ENCODE measurements around the gene HEATR5A.
"Not testable (repeated sequence)": the region's sequence is repeated elsewhere in the genome, so short reads cannot be mapped to it uniquely, and the experiment has no call there.

HEATR5A gene

GRCh38 chr14:31256534-31257243, 163.7 kb downstream of the HEATR5A start:
- no peak overlapping the region for H3K4me3 ChIP-seq (ENCODE audit: low read depth, low read length)
- TF ChIP-seq, protein P1, sequence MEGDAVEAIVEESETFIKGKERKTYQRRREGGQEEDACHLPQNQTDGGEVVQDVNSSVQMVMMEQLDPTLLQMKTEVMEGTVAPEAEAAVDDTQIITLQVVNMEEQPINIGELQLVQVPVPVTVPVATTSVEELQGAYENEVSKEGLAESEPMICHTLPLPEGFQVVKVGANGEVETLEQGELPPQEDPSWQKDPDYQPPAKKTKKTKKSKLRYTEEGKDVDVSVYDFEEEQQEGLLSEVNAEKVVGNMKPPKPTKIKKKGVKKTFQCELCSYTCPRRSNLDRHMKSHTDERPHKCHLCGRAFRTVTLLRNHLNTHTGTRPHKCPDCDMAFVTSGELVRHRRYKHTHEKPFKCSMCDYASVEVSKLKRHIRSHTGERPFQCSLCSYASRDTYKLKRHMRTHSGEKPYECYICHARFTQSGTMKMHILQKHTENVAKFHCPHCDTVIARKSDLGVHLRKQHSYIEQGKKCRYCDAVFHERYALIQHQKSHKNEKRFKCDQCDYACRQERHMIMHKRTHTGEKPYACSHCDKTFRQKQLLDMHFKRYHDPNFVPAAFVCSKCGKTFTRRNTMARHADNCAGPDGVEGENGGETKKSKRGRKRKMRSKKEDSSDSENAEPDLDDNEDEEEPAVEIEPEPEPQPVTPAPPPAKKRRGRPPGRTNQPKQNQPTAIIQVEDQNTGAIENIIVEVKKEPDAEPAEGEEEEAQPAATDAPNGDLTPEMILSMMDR (IDR thresholded peaks at IDR 0.05; ENCODE audit: borderline replicate concordance, insufficient read depth, low read depth, low read length): no peak

DNA sequence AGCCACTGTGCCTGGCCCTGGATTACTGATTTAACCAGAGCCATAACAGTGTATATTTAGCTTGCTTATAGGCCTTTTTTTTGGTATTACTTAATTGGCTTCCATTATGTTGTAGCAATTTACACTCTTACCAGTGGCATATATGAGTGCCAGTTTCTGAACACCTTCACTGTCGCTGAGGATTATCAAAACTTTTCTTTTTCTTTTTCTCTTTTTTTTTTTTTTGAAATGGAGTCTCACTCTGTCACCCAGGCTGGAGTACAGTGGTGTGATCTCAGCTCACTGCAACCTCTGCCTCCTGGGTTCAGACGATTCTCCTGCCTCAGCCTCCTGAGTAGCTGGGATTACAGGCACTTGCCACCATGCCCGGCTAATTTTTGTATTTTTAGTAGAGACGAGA, 164.4 kb downstream of the HEATR5A start:
- not testable (repeated sequence) for H3K4me3 ChIP-seq (ENCODE audit: low read depth, low read length)

DNA sequence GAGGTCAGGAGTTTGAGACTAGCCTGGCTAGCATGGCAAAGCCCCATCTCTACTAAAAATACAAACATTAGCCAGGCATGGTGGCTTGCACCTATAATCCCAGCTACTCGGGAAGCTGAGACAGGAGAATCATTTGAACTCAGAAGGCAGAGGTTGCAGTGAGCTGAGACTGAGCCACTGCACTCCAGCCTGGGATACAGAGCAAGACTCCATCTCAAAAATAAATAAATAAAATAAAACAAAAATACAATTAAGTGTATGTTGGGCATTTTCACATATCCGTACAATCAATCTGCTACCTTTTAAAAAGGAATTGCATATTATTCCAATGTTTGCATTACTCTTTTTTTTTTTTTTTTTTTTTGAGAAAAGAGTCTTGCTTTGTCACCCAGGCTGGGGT, 165.1 kb downstream of the HEATR5A start:
- no peak overlapping the region for H3K4me3 ChIP-seq (ENCODE audit: low read depth, low read length)
- TF ChIP-seq, protein P1 (IDR thresholded peaks at IDR 0.05; ENCODE audit: borderline replicate concordance, insufficient read depth, low read depth, low read length): no peak

DNA sequence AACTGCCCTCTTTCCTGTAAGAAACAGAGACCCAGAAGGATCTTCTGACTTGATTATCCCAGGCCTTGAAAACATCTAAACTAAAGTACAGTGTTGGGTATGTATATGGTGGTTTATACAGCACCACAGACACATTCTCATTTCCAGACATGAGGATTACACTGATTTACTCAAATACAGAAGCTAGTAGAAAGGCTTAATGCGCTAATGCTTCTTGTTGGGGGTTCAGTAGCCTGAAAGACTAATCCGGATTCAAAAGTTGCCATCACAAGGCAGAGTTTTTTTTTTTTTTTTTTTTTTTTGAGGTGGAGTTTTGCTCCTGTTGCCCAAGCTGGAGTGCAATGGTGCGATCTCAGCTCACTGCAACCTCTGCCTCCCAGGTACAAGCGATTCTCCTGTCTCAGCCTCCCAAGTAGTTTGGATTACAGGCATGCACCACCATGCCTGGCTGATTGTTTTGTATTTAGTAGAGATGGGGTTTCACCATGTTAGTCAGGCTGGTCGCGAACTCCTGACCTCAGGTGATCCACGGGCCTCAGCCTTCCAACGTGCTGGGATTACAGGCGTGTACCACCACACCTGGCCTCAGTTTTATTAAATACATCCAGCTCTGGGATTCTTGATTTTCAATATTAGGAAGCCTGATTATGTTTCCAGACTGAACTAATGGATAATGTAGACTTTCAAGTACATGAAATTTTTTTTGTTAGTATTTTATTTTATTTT, 166.4 kb downstream of the HEATR5A start:
- no peak overlapping the region for H3K4me3 ChIP-seq (ENCODE audit: low read depth, low read length)
- TF ChIP-seq, protein P1 (IDR thresholded peaks at IDR 0.05; ENCODE audit: borderline replicate concordance, insufficient read depth, low read depth, low read length): no peak

DNA sequence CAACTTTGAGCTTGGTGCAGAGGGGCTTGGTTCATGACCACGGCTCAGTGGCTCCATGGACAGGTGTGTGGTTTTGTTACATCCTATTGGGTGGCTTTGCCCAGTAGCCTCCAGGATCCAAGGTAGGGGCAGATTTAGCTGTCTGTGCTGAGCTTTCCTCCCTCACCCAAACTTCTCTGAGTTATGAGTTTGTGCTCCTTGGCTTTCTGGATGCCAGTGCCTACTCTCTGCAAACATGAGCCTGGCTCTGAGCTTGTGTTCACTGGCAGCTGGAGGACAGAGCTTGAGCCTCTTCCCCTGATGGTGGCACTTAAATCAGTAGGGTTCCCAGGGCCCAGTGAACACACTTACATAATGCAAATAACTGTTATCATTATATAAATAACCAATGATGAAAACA, 167.5 kb downstream of the HEATR5A start:
- TF ChIP-seq, protein P1 (IDR thresholded peaks at IDR 0.05; ENCODE audit: borderline replicate concordance, insufficient read depth, low read depth, low read length): no peak

DNA sequence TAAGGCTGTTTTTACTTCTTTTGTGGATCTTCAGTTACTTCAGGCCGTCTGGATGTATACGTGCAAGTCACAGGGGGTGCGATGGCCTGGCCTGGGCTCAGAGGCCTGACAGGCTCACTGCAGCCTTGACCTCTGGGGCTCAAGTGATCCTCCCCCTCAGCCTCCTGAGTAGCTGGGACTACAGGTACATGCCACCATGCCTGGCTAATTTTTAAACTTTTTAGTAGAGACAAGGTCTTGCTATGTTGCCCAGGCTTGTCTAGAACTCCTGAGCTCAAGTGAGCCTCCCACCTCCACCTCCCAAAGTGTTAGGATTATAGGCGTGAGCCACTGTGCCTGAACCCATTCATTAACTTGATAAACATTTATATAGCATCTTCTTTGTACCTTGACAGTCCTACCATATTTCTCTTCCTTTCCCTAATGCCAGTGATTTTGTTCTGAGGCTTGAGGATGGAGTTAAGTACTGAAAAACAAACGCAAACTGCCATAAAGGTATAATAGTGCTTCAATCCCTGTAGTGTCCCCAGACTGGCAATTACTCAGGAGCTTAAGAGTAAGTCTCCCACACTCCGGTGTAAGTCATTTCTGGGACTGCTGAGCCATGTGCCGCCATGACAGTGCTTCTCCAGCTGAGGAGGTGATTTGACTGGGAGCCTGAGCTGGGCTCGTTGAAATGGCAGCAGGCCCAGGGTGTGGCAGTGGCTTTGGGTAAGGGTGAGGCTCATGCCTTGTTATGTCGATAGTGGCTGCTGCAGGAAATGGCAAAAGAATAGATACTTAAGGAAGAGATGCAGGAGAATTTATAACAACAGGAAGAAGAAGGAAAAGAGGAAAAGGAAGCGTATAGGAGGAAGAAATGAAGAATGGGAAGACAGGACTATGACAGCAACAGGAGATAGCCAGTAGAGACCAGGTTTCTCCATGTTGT, 169.1 kb downstream of the HEATR5A start:
- TF ChIP-seq, protein P1 (IDR thresholded peaks at IDR 0.05; ENCODE audit: borderline replicate concordance, insufficient read depth, low read depth, low read length): no peak
- no peak overlapping the region for H3K4me3 ChIP-seq (ENCODE audit: low read depth, low read length)

More for the DNA sequence above, 167.5 kb downstream of the HEATR5A start:
- no peak overlapping the region for H3K4me3 ChIP-seq (ENCODE audit: low read depth, low read length)

DNA sequence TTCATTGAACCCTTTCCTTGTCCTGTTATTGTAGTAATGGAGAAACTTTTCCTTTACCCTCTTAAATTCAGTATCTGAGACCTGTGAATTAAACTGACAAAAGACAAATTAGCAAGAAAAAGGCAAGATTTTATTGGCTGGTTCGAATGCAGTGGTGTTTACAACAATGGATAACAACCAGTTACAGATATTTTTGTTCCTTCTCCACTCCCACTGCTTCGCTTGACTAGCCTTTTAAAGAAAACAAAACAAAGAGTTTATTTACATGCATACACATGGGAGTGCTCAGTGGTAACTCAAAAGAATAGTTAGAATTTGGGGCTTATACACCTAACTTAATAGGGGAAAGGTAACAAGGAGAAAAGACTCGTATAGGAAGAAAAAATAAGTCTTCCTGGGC, 175.7 kb downstream of the HEATR5A start:
- TF ChIP-seq, protein P1 (IDR thresholded peaks at IDR 0.05; ENCODE audit: borderline replicate concordance, insufficient read depth, low read depth, low read length): no peak
- no peak overlapping the region for H3K4me3 ChIP-seq (ENCODE audit: low read depth, low read length)

All from GM12875 (cell line).